ENCODE data around the gene CITED4. TPM values are rescaled to one million over a fixed set of nuclear protein-coding genes. Genes with fewer than 3 reads are reported as not detected.

The CITED4 gene
- total RNA-seq, 1 experiment from 2014 or later = 9.5 TPM

GRCh38 chr1:40908350-40908749, 46.2 kb upstream of the CITED4 start:
- Histone ChIP-seq H3K79me2 (ENCODE audit: insufficient read depth, low read length) (no peaks in the 10 kb centered on the region), H4K5ac (ENCODE audit: insufficient read length, low read depth, low read length) (no peak overlapping the region), H2AK5ac (ENCODE audit: insufficient read length, low read length) (no peak overlapping the region), H4K20me1 (ENCODE audit: control insufficient read depth, insufficient read depth, insufficient read length) (no peaks in the 10 kb centered on the region), H3K4ac (ENCODE audit: low read depth, low read length) (no peak overlapping the region), H3K79me1 (ENCODE audit: insufficient read depth, low read depth, low read length, poor library complexity, severe bottlenecking) (no peaks in the 10 kb centered on the region), H3K56ac (ENCODE audit: insufficient read length, low read depth, low read length) (no peak overlapping the region), H3K18ac (ENCODE audit: insufficient read length, low read depth, low read length) (no peak overlapping the region), H3K4me1 (ENCODE audit: insufficient read depth, low read length) (no peaks in the 10 kb centered on the region), H3T11ph (ENCODE audit: low read length) (no peak overlapping the region), H2BK15ac (ENCODE audit: low read depth, low read length) (no peak overlapping the region), H3K4me2 (ENCODE audit: insufficient read depth, insufficient read length, low read length) (no peak overlapping the region), H2AFZ (ENCODE audit: low read length) (no peak overlapping the region), H3K23me2 (ENCODE audit: insufficient read length, low read depth, low read length, poor library complexity, severe bottlenecking) (no peaks in the 10 kb centered on the region), H2BK120ac (ENCODE audit: low read depth, low read length, poor library complexity, severe bottlenecking) (no peak overlapping the region), H3K9me3 (ENCODE audit: control insufficient read depth, low read depth, low read length) (no peaks in the 10 kb centered on the region), H3K27ac (ENCODE audit: insufficient read length, low read depth, low read length) (no peak overlapping the region), H3K14ac (ENCODE audit: insufficient read depth, low read length) (no peak overlapping the region), H3K9ac (ENCODE audit: extremely low read depth, insufficient read length, low read length) (no peak overlapping the region), H3K23ac (ENCODE audit: insufficient read length, low read depth, low read length) (no peak overlapping the region), H4K8ac (replicated peaks; ENCODE audit: insufficient read length, low read depth, low read length) (no peak overlapping the region), H2BK20ac (ENCODE audit: low read depth, low read length, poor library complexity, severe bottlenecking) (no peak overlapping the region), H4K91ac (ENCODE audit: insufficient read length, low read depth, low read length) (no peak overlapping the region), H2BK12ac (ENCODE audit: insufficient read length, low read depth, low read length) (no peak overlapping the region), H2BK5ac (ENCODE audit: insufficient read length, low read length) (no peak overlapping the region), H3K27me3 (ENCODE audit: insufficient read depth, low read length) (no peaks in the 10 kb centered on the region)
- H3K36me3 Mint-ChIP-seq (ENCODE audit: insufficient read depth in 1 of 3, low read depth in 3 of 3) = no peaks in the 10 kb centered on the region
- H3K4me3 Mint-ChIP-seq = no peak overlapping the region
- H3K9me3 Mint-ChIP-seq = no peaks in the 10 kb centered on the region; a peak in 1 of 5 replicates
- H3K27ac Mint-ChIP-seq = no peak overlapping the region
- DNase-seq = no peak
- TF ChIP-seq CTCF (conservative IDR thresholded peaks at IDR 0.05) = no peak
- no peaks in the 10 kb centered on the region for H3K27me3 Mint-ChIP-seq (ENCODE audit: low read depth)
- WGBS (ENCODE audit: extremely low coverage, insufficient read length, low lambda C conversion rate) = no CpG with 5 or more reads among the region's 6 CpGs
- H3K4me1 Mint-ChIP-seq = no peaks in the 10 kb centered on the region

Data from H9 (cell line).